ENCODE data around the gene ANKRD42.
A peak's percentile ranks its signal among the peaks of the same experiment; 100 is the strongest.
"Not testable (repeated sequence)": the region's sequence is repeated elsewhere in the genome, so short reads cannot be mapped to it uniquely, and the experiment has no call there.

The ANKRD42 gene

GRCh38 chr11:83241291-83241946 is 47.9 kb downstream of the ANKRD42 start:
- DNase-seq (ENCODE audit: low read depth in 2 of 2): peak; percentile 19 to 20

GRCh38 chr11:83249445-83249844 is 55.9 kb downstream of the ANKRD42 start:
- no peak for DNase-seq (ENCODE audit: low read depth in 2 of 2)

- DNase-seq (ENCODE audit: low read depth in 2 of 2): peak in 1 of 2 experiments; percentile 13
Measured at GRCh38 chr11:83249972-83250593, 56.6 kb downstream of the ANKRD42 start.

GRCh38 chr11:83252266-83252665 is 58.8 kb downstream of the ANKRD42 start:
- DNase-seq (ENCODE audit: low read depth in 2 of 2): no peak

GRCh38 chr11:83252941-83253340 is 59.4 kb downstream of the ANKRD42 start:
- DNase-seq (ENCODE audit: low read depth in 2 of 2): no peak

- DNase-seq (ENCODE audit: low read depth in 2 of 2): no peak
Measured at GRCh38 chr11:83255366-83255765, 61.9 kb downstream of the ANKRD42 start.

GRCh38 chr11:83256602-83257340 is 63.3 kb downstream of the ANKRD42 start:
- no peak for DNase-seq (ENCODE audit: low read depth in 2 of 2)

GRCh38 chr11:83257761-83258168 is 64.3 kb downstream of the ANKRD42 start:
- no peak for DNase-seq (ENCODE audit: low read depth in 2 of 2)

GRCh38 chr11:83259559-83259958 is 66.0 kb downstream of the ANKRD42 start:
- DNase-seq (ENCODE audit: low read depth in 2 of 2): no peak

- no peak for DNase-seq (ENCODE audit: low read depth in 2 of 2)
Measured at GRCh38 chr11:83265331-83265730, 71.8 kb downstream of the ANKRD42 start.

- not testable (repeated sequence) for DNase-seq (ENCODE audit: low read depth in 2 of 2)
Measured at GRCh38 chr11:83269080-83269479, 75.6 kb downstream of the ANKRD42 start.

GRCh38 chr11:83271734-83272133 is 78.2 kb downstream of the ANKRD42 start:
- not testable (repeated sequence) for DNase-seq (ENCODE audit: low read depth in 2 of 2)

GRCh38 chr11:83272627-83273026 is 79.1 kb downstream of the ANKRD42 start:
- no peak for DNase-seq (ENCODE audit: low read depth in 2 of 2)

- DNase-seq (ENCODE audit: low read depth in 2 of 2): no peak
Measured at GRCh38 chr11:83275888-83276641, 82.6 kb downstream of the ANKRD42 start.

- peak in 1 of 2 experiments; percentile 20 for DNase-seq (ENCODE audit: low read depth in 2 of 2)
Measured at GRCh38 chr11:83278351-83278750, 84.8 kb downstream of the ANKRD42 start.

- no peak for DNase-seq (ENCODE audit: low read depth in 2 of 2)
Measured at GRCh38 chr11:83280256-83280655, 86.7 kb downstream of the ANKRD42 start.

GRCh38 chr11:83282084-83282716 is 88.7 kb downstream of the ANKRD42 start:
- DNase-seq (ENCODE audit: low read depth in 2 of 2): no peak

GRCh38 chr11:83284501-83285150 is 91.1 kb downstream of the ANKRD42 start:
- no peak for DNase-seq (ENCODE audit: low read depth in 2 of 2)

- no peak for DNase-seq (ENCODE audit: low read depth in 2 of 2)
Measured at GRCh38 chr11:83285151-83285770, 91.7 kb downstream of the ANKRD42 start.

- peak; percentile 96 for DNase-seq (ENCODE audit: low read depth in 2 of 2)
Measured at GRCh38 chr11:83285771-83286528, 92.4 kb downstream of the ANKRD42 start, which contains the start of gene CCDC90B. Gene CCDC90B, minus strand, starts transcription at chr11:83286367. Its CDS starts 395 bp downstream, at chr11:83285972.

Data from fibroblast of skin of left quadriceps (primary cell).